GM18505 (cell line): Measurements from ENCODE around the gene BRWD1.

ENCODE experiments used
- ATAC-seq: cut with Tn5 transposase; IDR thresholded peaks from one replicate; pipeline ENCODE4 v1.9.1; 2021; ENCODE audit not compliant: unreplicated experiment
- POLR2A ChIP-seq: IDR thresholded peaks from 4 replicates; pipeline ENCODE4 v1.6.1; 2011; ENCODE audit warnings: borderline replicate concordance; ENCODE audit not compliant: insufficient read depth, insufficient read length; ENCODE audit errors: extremely low read depth

The BRWD1 gene

DNA sequence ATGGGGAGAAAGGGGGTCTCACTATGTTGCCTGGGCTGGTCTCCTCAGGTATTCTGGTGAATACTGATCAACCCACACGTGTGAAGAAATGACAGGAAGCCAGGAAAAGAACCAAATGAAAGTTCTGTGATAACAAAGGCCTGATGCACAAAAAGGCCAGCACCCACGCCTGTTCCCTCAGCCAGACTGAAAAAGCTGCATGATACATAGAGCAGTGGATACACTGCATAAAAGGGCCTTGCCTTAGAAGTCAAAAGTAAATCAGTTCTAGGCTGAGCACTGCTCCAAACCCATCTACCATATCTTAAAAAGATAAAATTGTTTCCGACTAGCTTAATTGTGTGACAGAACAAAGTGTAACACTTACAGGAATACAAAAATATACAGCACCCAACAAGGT lies 93.3 kb downstream of the BRWD1 start:
- no peak for ATAC-seq
- no peak for TF ChIP-seq POLR2A

- no peak for ATAC-seq
- TF ChIP-seq POLR2A = no peak
These were observed 95.4 kb downstream of the BRWD1 start for GRCh38 chr21:39218082-39218409.

DNA sequence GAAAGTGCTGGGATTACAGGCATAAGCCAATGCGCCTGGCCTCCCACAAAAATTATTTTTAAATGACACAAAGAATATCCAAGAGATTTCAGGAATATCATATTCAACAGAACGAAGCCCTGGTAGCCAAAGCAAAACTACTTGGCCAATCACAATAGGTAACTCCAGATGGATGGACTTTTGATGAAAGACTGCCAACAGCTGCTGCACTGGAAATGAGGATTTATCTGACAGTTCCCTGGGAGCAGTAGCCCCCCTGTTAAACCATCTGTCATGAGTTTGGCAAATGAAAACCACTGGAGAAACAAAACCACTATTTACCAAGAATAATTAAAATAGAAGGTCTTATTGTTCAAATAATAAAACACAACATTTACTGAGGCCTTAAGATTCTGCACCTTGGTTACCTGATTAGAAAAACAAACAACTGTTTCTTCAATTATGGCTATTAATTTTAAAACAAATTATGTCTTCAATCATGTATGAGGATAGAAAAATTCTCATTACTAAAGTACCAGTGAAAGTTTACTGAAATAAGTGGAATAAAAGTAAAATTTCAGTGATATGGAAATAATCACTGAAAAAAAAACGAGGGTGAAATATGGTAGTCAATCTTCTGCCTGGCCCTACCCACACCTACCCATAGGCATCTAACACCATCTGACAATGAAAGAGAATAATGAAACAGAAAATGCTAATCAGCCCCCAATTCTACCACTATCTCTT lies 95.9 kb downstream of the BRWD1 start:
- ATAC-seq = no peak
- no peak for TF ChIP-seq POLR2A

- TF ChIP-seq POLR2A = no peak
- no peak for ATAC-seq
These were observed 97.1 kb downstream of the BRWD1 start for GRCh38 chr21:39216290-39216689.

GRCh38 chr21:39215078-39215477 lies 98.4 kb downstream of the BRWD1 start:
- no peak for TF ChIP-seq POLR2A
- ATAC-seq = no peak

DNA sequence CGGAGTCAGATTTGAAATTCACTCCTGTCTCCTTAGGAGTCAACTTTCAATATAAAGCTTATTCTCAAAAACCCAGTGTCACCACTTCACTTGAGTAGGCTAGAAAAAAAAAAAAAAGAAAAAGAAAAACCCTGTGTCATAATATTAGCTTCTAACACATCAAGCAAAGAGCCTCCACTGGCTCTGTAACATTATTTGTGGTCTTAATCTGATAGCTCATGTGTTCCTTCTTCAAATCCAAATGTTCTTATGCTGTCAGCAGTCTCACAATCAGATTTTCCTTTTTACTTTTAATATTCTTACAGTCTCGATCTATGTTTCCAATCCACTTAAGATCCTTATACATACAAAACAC lies 104.1 kb downstream of the BRWD1 start:
- no peak for ATAC-seq

DNA sequence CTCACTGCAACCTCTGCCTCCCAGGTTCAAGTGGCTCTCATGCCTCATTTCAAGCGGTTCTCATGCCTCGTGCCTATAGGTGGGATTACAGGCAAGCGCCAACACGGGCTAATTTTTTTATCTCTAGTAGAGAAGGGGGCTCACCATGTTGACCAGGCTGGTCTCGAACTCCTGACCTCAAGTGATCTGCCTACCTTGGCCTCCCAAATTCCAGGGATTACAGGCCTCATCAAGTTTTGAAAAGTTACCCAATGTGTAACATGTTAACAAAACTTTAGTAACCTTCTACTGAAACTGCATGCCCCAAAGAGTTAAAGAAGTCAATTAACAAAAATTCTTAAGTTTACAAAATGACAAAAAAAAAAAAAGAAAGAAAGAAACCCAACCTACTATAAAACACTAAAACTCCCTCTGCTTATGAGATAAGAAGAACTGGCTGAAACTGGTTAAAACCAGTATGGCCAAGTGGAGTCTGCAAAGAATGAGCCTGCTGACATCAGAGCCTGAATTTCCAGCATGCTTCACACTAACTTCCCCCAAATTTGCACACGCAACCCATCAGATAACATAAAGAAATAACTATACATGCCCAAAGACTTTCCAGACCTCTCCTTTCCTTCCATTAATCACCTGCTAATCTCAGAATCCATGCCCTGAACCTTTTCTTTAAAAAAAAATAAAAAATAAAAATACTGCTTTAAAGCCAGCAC lies 104.7 kb downstream of the BRWD1 start:
- ATAC-seq = no peak
- TF ChIP-seq POLR2A = no peak

More for the DNA sequence above, 104.1 kb downstream of the BRWD1 start:
- TF ChIP-seq POLR2A = no peak

DNA sequence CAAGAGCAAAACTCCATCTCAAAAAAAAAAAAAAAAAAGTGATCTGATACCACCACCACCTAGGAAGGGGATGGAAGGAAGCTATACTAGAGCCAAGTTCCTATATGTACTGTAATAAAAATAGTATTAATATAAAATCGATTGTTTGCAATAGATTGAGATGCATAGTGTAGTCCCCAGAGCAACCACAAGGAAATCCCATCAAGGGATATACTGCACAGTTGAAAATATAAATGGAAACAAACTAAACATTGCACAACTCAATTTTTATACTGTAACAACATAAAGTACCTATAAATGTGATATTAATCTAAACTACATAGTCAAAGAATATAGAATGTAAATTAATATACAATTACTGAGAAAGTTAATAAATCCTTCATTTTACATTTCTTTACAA lies 109.3 kb downstream of the BRWD1 start:
- no peak for ATAC-seq
- no peak for TF ChIP-seq POLR2A

GRCh38 chr21:39198800-39199199 lies 114.6 kb downstream of the BRWD1 start:
- ATAC-seq = no peak
- TF ChIP-seq POLR2A = no peak

GRCh38 chr21:39197448-39198233 lies 115.8 kb downstream of the BRWD1 start:
- TF ChIP-seq POLR2A = no peak
- ATAC-seq = no peak

DNA sequence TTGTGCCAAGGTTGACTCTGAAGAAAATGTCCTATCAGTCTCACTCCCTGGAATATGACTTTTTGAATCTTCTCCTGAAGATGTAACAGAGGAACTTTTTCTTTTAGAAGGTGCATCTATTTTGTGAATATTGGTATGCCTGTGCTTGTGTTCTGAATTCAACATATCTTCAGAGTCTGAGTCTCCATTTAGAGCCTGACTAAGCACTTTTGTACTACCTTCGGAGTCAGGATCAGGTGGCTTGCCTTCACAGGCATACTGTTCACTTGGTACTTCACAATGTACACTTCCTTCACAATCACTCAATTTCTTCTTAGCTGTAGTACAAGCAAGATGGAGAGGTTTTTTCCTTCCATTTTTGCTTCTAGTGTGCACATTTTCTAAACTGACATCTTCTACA lies 116.6 kb downstream of the BRWD1 start:
- no peak for TF ChIP-seq POLR2A
- no peak for ATAC-seq

DNA sequence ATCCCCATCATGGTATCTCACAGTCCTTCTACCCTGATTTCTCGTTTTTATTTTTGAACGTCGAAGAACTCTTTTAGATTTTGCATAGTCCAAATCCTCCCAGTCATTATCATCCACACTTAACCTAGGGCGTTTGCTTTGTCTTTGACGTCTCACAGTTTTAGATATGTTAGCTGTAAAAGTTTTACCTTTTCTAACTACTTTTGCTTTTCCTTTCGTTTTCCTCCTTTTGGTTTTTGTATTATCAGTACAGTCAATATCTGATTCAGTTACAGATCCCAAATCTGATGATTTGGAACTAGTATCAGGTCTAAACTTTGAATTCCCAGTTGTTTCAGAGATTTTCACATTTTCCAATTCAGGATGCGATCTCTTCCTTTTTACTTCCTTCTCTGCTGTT lies 117.1 kb downstream of the BRWD1 start:
- no peak for ATAC-seq
- TF ChIP-seq POLR2A = no peak

DNA sequence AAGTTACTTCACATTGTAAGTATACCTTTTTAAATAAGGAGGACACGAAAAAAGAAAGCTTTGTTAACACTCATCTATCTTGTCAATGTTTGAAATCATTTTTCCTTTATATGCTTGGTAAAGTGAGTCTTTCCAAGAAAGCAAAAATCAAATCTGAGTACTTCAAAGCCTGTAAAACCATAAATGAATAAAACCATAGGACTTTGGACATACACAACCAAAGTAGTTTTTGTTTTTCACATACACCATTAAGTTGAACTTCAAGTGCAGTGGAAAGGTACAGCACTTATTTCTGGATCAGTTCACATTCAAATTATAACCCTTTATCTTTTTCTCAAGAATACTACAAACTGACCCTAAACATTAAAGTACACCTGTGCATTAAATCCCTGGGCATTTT lies 120.1 kb downstream of the BRWD1 start:
- TF ChIP-seq POLR2A = no peak
- ATAC-seq = no peak
